Measurements from ENCODE around the gene CDT1.

Gene CDT1

GRCh38 chr16:88810166-88810911 lies 6.8 kb downstream of the CDT1 start:
- ATAC-seq (replicated peaks) (peak in 1 of 2 donors; percentile 14), DNase-seq (no peak)
- Mint-ChIP-seq H3K27ac (peak overlapping the region; percentile 99), H3K4me3 (peak overlapping the region; percentile 94 to 95), H3K36me3 (peaks cover 30 to 37% of the 10 kb centered on the region in 2 donors), H3K9me3 (no peaks in the 10 kb centered on the region), H3K27me3 (no peaks in the 10 kb centered on the region), H3K4me1 (peaks cover 13 to 48% of the 10 kb centered on the region in 2 donors)

GRCh38 chr16:88810912-88811768 lies 7.6 kb downstream of the CDT1 start:
- peak overlapping the region; percentile 99 for H3K27ac Mint-ChIP-seq
- no peaks in the 10 kb centered on the region for H3K27me3 Mint-ChIP-seq
- peaks cover 30 to 37% of the 10 kb centered on the region in 2 donors for H3K36me3 Mint-ChIP-seq
- peak overlapping the region; percentile 94 to 95 for H3K4me3 Mint-ChIP-seq
- H3K4me1 Mint-ChIP-seq: peaks cover 13 to 56% of the 10 kb centered on the region in 2 donors
- DNase-seq: peak; percentile 58
- peak; percentile 61 to 64 for ATAC-seq (replicated peaks)
- no peaks in the 10 kb centered on the region for H3K9me3 Mint-ChIP-seq

- Mint-ChIP-seq H3K4me1 (peaks cover 13 to 55% of the 10 kb centered on the region in 2 donors), H3K27me3 (no peaks in the 10 kb centered on the region), H3K4me3 (peak within 1 kb of the TSS; percentile 94 to 95), H3K36me3 (peaks cover 29 to 34% of the 10 kb centered on the region in 2 donors), H3K9me3 (no peaks in the 10 kb centered on the region), H3K27ac (peak within 1 kb of the TSS; percentile 99)
- DNase-seq: peak; percentile 97
- ATAC-seq (replicated peaks): peak; percentile 74 to 83
Observed at GRCh38 chr16:88811769-88812512, 8.4 kb downstream of the CDT1 start, which contains the start of gene APRT. Gene APRT (minus strand): TSS chr16:88811928. CDS start chr16:88811899, 29 bp downstream.

- no peaks in the 10 kb centered on the region for H3K27me3 Mint-ChIP-seq
- peak overlapping the region; percentile 96 for H3K27ac Mint-ChIP-seq
- H3K4me3 Mint-ChIP-seq: peak overlapping the region; percentile 82 to 94
- peaks cover 12 to 48% of the 10 kb centered on the region in 2 donors for H3K4me1 Mint-ChIP-seq
- H3K9me3 Mint-ChIP-seq: no peaks in the 10 kb centered on the region
- peaks cover 22 to 32% of the 10 kb centered on the region in 2 donors for H3K36me3 Mint-ChIP-seq
- no peak for ATAC-seq (replicated peaks)
- DNase-seq: no peak
Observed at GRCh38 chr16:88812513-88813268, 9.1 kb downstream of the CDT1 start.

- H3K27ac Mint-ChIP-seq: peak overlapping the region; percentile 25
- DNase-seq (no peak), ATAC-seq (replicated peaks) (no peak)
- no peaks in the 10 kb centered on the region for H3K27me3 Mint-ChIP-seq
- H3K4me3 Mint-ChIP-seq: peak overlapping the region in 1 of 2 donors; percentile 94
- no peaks in the 10 kb centered on the region for H3K9me3 Mint-ChIP-seq
- peaks cover 16 to 23% of the 10 kb centered on the region in 2 donors for H3K36me3 Mint-ChIP-seq
- H3K4me1 Mint-ChIP-seq: peaks cover 12 to 40% of the 10 kb centered on the region in 2 donors
Observed at GRCh38 chr16:88813269-88814143, 9.9 kb downstream of the CDT1 start.

GRCh38 chr16:88814144-88814502 lies 10.5 kb downstream of the CDT1 start:
- H3K4me1 Mint-ChIP-seq: peaks cover 12 to 39% of the 10 kb centered on the region in 2 donors
- H3K4me3 Mint-ChIP-seq: peak overlapping the region in 1 of 2 donors; percentile 39
- peak overlapping the region; percentile 25 for H3K27ac Mint-ChIP-seq
- H3K9me3 Mint-ChIP-seq: no peaks in the 10 kb centered on the region
- DNase-seq (no peak), ATAC-seq (replicated peaks) (no peak)
- no peaks in the 10 kb centered on the region for H3K27me3 Mint-ChIP-seq
- peaks cover 12 to 21% of the 10 kb centered on the region in 2 donors for H3K36me3 Mint-ChIP-seq

GRCh38 chr16:88815227-88815626 lies 11.6 kb downstream of the CDT1 start:
- no peaks in the 10 kb centered on the region for H3K9me3 Mint-ChIP-seq
- no peak overlapping the region for H3K4me3 Mint-ChIP-seq
- DNase-seq (no peak), ATAC-seq (replicated peaks) (no peak)
- H3K27ac Mint-ChIP-seq: peak overlapping the region; percentile 77
- peaks cover 2 to 12% of the 10 kb centered on the region in 2 donors for H3K36me3 Mint-ChIP-seq
- no peaks in the 10 kb centered on the region for H3K27me3 Mint-ChIP-seq
- H3K4me1 Mint-ChIP-seq: peaks cover 6 to 28% of the 10 kb centered on the region in 2 donors

- Mint-ChIP-seq H3K27ac (no peak overlapping the region), H3K27me3 (no peaks in the 10 kb centered on the region), H3K36me3 (peaks cover 2 to 4% of the 10 kb centered on the region in 2 donors), H3K4me3 (no peak overlapping the region), H3K9me3 (no peaks in the 10 kb centered on the region), H3K4me1 (peaks cover 3 to 19% of the 10 kb centered on the region in 2 donors)
- DNase-seq (peak; percentile 49), ATAC-seq (replicated peaks) (peak; percentile 26 to 27)
Observed at GRCh38 chr16:88815901-88816589, 12.5 kb downstream of the CDT1 start.

- H3K27ac Mint-ChIP-seq: peak overlapping the region; percentile 14
- H3K9me3 Mint-ChIP-seq: no peaks in the 10 kb centered on the region
- DNase-seq (no peak), ATAC-seq (replicated peaks) (no peak)
- H3K27me3 Mint-ChIP-seq: no peaks in the 10 kb centered on the region
- peaks cover 2 to 16% of the 10 kb centered on the region in 2 donors for H3K4me1 Mint-ChIP-seq
- no peak overlapping the region for H3K4me3 Mint-ChIP-seq
- peaks cover 0 to 4% of the 10 kb centered on the region in 2 donors for H3K36me3 Mint-ChIP-seq
Observed at GRCh38 chr16:88816736-88817535, 13.3 kb downstream of the CDT1 start.

GRCh38 chr16:88817785-88818574 lies 14.4 kb downstream of the CDT1 start:
- Mint-ChIP-seq H3K27me3 (no peaks in the 10 kb centered on the region), H3K4me1 (peaks cover 0 to 8% of the 10 kb centered on the region in 2 donors), H3K36me3 (peaks cover 7 to 9% of the 10 kb centered on the region in 2 donors), H3K4me3 (no peak overlapping the region), H3K27ac (no peak overlapping the region), H3K9me3 (no peaks in the 10 kb centered on the region)
- ATAC-seq (replicated peaks) (no peak), DNase-seq (no peak)

GRCh38 chr16:88818575-88818874 lies 14.9 kb downstream of the CDT1 start:
- peaks cover 0 to 8% of the 10 kb centered on the region in 2 donors for H3K4me1 Mint-ChIP-seq
- no peaks in the 10 kb centered on the region for H3K9me3 Mint-ChIP-seq
- H3K27ac Mint-ChIP-seq: no peak overlapping the region
- no peaks in the 10 kb centered on the region for H3K27me3 Mint-ChIP-seq
- peaks cover 9 to 11% of the 10 kb centered on the region in 2 donors for H3K36me3 Mint-ChIP-seq
- DNase-seq: no peak
- no peak overlapping the region for H3K4me3 Mint-ChIP-seq
- ATAC-seq (replicated peaks): no peak
